GM19438 (cell line): ENCODE results near the gene ABCC5.
"Not testable (repeated sequence)": the region's sequence is repeated elsewhere in the genome, so short reads cannot be mapped to it uniquely, and the experiment has no call there.

Experiments
- ATAC-seq: cut with Tn5 transposase; IDR thresholded peaks from one replicate; pipeline ENCODE4 v1.9.1; 2021; ENCODE audit warnings: low read depth; ENCODE audit not compliant: unreplicated experiment

ABCC5 gene

GRCh38 chr3:184017672-184018423, at the start of gene ABCC5:
ABCC5 (minus strand) TSS chr3:184017884; CDS start chr3:184014392, 3,492 bp downstream.
- peak; percentile 98 for ATAC-seq

GRCh38 chr3:184066211-184066610, 48.5 kb upstream of the ABCC5 start:
- no peak for ATAC-seq

GRCh38 chr3:184062637-184063036, 45.0 kb upstream of the ABCC5 start:
- ATAC-seq, result no peak

- ATAC-seq, result no peak
Measured at GRCh38 chr3:184059424-184059823, 41.7 kb upstream of the ABCC5 start.

- ATAC-seq, result no peak
Measured at GRCh38 chr3:184058029-184058428, 40.3 kb upstream of the ABCC5 start.

GRCh38 chr3:184052767-184053166, 35.1 kb upstream of the ABCC5 start, which contains the start of gene HTR3C:
HTR3C (plus strand) TSS chr3:184053047; CDS start chr3:184053081, 34 bp downstream.
- no peak for ATAC-seq

- no peak for ATAC-seq
Measured at GRCh38 chr3:184050217-184050847, 32.6 kb upstream of the ABCC5 start.

GRCh38 chr3:184045995-184046394, 28.3 kb upstream of the ABCC5 start:
- ATAC-seq, result no peak

GRCh38 chr3:184042617-184043016, 24.9 kb upstream of the ABCC5 start:
- no peak for ATAC-seq

- ATAC-seq, result no peak
Measured at GRCh38 chr3:184040010-184040409, 22.3 kb upstream of the ABCC5 start.

GRCh38 chr3:184039414-184039813, 21.7 kb upstream of the ABCC5 start:
- ATAC-seq, result no peak

- not testable (repeated sequence) for ATAC-seq
Measured at GRCh38 chr3:184038307-184038706, 20.6 kb upstream of the ABCC5 start.

GRCh38 chr3:184037816-184038215, 20.1 kb upstream of the ABCC5 start:
- no peak for ATAC-seq

- no peak for ATAC-seq
Measured at GRCh38 chr3:184031187-184031792, 13.6 kb upstream of the ABCC5 start, which contains the start of gene HTR3D. HTR3D (plus strand) TSS chr3:184031742; CDS start chr3:184031742, 0 bp downstream.

GRCh38 chr3:184030536-184030935, 12.9 kb upstream of the ABCC5 start:
- no peak for ATAC-seq

- no peak for ATAC-seq
Measured at GRCh38 chr3:184029443-184029842, 11.8 kb upstream of the ABCC5 start.

- ATAC-seq, result not testable (repeated sequence)
Measured at GRCh38 chr3:184028275-184028890, 10.7 kb upstream of the ABCC5 start.

- ATAC-seq, result not testable (repeated sequence)
Measured at GRCh38 chr3:184025256-184025655, 7.6 kb upstream of the ABCC5 start.

GRCh38 chr3:184022323-184022722, 4.6 kb upstream of the ABCC5 start:
- ATAC-seq, result no peak

- no peak for ATAC-seq
Measured at GRCh38 chr3:184018424-184018973, 815 bp upstream of the ABCC5 start.
